Osteocyte (in vitro differentiated cells): ENCODE data around the gene PACS2. TPM values are rescaled to one million over a fixed set of nuclear protein-coding genes. Genes with fewer than 3 reads are reported as not detected.

Source experiments
- DNase-seq: peaks from one replicate; pipeline ENCODE4 v3.0.0; 2021; ENCODE audit warnings: mixed read lengths; ENCODE audit not compliant: unreplicated experiment; ENCODE audit errors: extremely low spot score
- H3K27ac Mint-ChIP-seq: one replicate; pipeline ENCODE4 v1.8.0; 2021; ENCODE audit warnings: mild to moderate bottlenecking, mixed read lengths; ENCODE audit not compliant: unreplicated experiment
- H3K27me3 Mint-ChIP-seq: one replicate; pipeline ENCODE4 v1.8.0; 2021; ENCODE audit warnings: mixed read lengths; ENCODE audit not compliant: unreplicated experiment
- H3K36me3 Mint-ChIP-seq: one replicate; pipeline ENCODE4 v1.8.0; 2021; ENCODE audit warnings: mixed read lengths; ENCODE audit not compliant: unreplicated experiment
- H3K4me1 Mint-ChIP-seq: one replicate; pipeline ENCODE4 v1.8.0; 2021; ENCODE audit warnings: mixed read lengths; ENCODE audit not compliant: unreplicated experiment
- H3K4me3 Mint-ChIP-seq: one replicate; pipeline ENCODE4 v1.8.0; 2021; ENCODE audit warnings: mild to moderate bottlenecking, moderate library complexity, mixed read lengths; ENCODE audit not compliant: unreplicated experiment
- H3K9me3 Mint-ChIP-seq: one replicate; pipeline ENCODE4 v1.8.0; 2021; ENCODE audit warnings: mixed read lengths; ENCODE audit not compliant: unreplicated experiment
- CTCF ChIP-seq: fragments of 200-600 bp; sonication (generic); IDR thresholded peaks from 2 replicates; pipeline ENCODE4 v1.5.0; 2021; ENCODE audit warnings: antibody characterized with exemption, mild to moderate bottlenecking, moderate library complexity
- total RNA-seq: library from RNA; stranded (reverse); gene quantifications from 2 replicates; pipeline ENCODE4 v1.2.1, GENCODE V29; 2021

The PACS2 gene
- total RNA-seq, 1 donor from 2014 or later: 115 TPM

- H3K4me1 Mint-ChIP-seq: peaks cover 3% of the 10 kb centered on the region
- no peaks in the 10 kb centered on the region for H3K27me3 Mint-ChIP-seq
- H3K36me3 Mint-ChIP-seq: peaks cover 14% of the 10 kb centered on the region
- no peak for TF ChIP-seq CTCF
- H3K9me3 Mint-ChIP-seq: peaks cover 10% of the 10 kb centered on the region
- H3K4me3 Mint-ChIP-seq: no peak overlapping the region
- no peak for DNase-seq
- no peak overlapping the region for H3K27ac Mint-ChIP-seq
These were observed 125.4 kb downstream of the PACS2 start for GRCh38 chr14:105439710-105440553.

GRCh38 chr14:105440554-105440900, 126.0 kb downstream of the PACS2 start:
- no peak for DNase-seq
- H3K4me3 Mint-ChIP-seq: no peak overlapping the region
- H3K4me1 Mint-ChIP-seq: peaks cover 2% of the 10 kb centered on the region

GRCh38 chr14:105440992-105441391, 126.4 kb downstream of the PACS2 start:
- no peak overlapping the region for H3K4me3 Mint-ChIP-seq
- H3K27ac Mint-ChIP-seq: no peak overlapping the region
- H3K27me3 Mint-ChIP-seq: no peaks in the 10 kb centered on the region
- TF ChIP-seq CTCF: no peak
- H3K36me3 Mint-ChIP-seq: peaks cover 8% of the 10 kb centered on the region
- H3K9me3 Mint-ChIP-seq: peaks cover 3% of the 10 kb centered on the region
- peaks cover 2% of the 10 kb centered on the region for H3K4me1 Mint-ChIP-seq
- no peak for DNase-seq

More at GRCh38 chr14:105440554-105440900, 126.0 kb downstream of the PACS2 start:
- Mint-ChIP-seq H3K36me3 (peaks cover 11% of the 10 kb centered on the region), H3K27ac (no peak overlapping the region), H3K9me3 (peaks cover 6% of the 10 kb centered on the region), H3K27me3 (no peaks in the 10 kb centered on the region)
- TF ChIP-seq CTCF: no peak

GRCh38 chr14:105442125-105442524, 127.6 kb downstream of the PACS2 start:
- Mint-ChIP-seq H3K4me1 (no peaks in the 10 kb centered on the region), H3K4me3 (no peak overlapping the region)

More at GRCh38 chr14:105442125-105442524, 127.6 kb downstream of the PACS2 start:
- Mint-ChIP-seq H3K27ac (no peak overlapping the region), H3K9me3 (no peaks in the 10 kb centered on the region), H3K27me3 (no peaks in the 10 kb centered on the region), H3K36me3 (peaks cover 8% of the 10 kb centered on the region)
- DNase-seq: no peak
- no peak for TF ChIP-seq CTCF
